ENCODE results near the gene ARMC6.

The ARMC6 gene

GRCh38 chr19:19034204-19034624 lies 811 bp downstream of the ARMC6 start:
- H3K9me3 ChIP-seq (ENCODE audit: control insufficient read depth in 2 of 2, low read length in 2 of 2): no peaks in the 10 kb centered on the region
- no peaks in the 10 kb centered on the region for H3K27me3 ChIP-seq (ENCODE audit: control insufficient read depth in 2 of 2, insufficient read depth in 2 of 2, low read length in 2 of 2)
- H3K27ac ChIP-seq (ENCODE audit: low read depth in 2 of 2, low read length in 2 of 2): peak overlapping the region; percentile 91
- peak overlapping the region; percentile 91 to 95 for H3K9ac ChIP-seq (ENCODE audit: low read depth in 1 of 2, low read length in 2 of 2)
- peaks cover 3 to 8% of the 10 kb centered on the region in 2 donors for H3K36me3 ChIP-seq (ENCODE audit: control insufficient read depth in 2 of 2, insufficient read depth in 2 of 2, low read length in 2 of 2)
- peak overlapping the region; percentile 89 to 99 for H3K4me3 ChIP-seq (ENCODE audit: low read length in 2 of 2)
- peaks cover 9 to 15% of the 10 kb centered on the region in 2 donors for H3K4me1 ChIP-seq (ENCODE audit: control insufficient read depth in 2 of 2, insufficient read depth in 2 of 2, low read length in 2 of 2)

- Histone ChIP-seq H3K9ac (ENCODE audit: low read depth in 1 of 2, low read length in 2 of 2) (no peak overlapping the region), H3K27ac (ENCODE audit: low read depth in 2 of 2, low read length in 2 of 2) (no peak overlapping the region), H3K27me3 (ENCODE audit: control insufficient read depth in 2 of 2, insufficient read depth in 2 of 2, low read length in 2 of 2) (no peaks in the 10 kb centered on the region)
These were observed 6.5 kb downstream of the ARMC6 start for GRCh38 chr19:19039901-19040300.

GRCh38 chr19:19040417-19040816 lies 7.0 kb downstream of the ARMC6 start:
- Histone ChIP-seq H3K4me1 (ENCODE audit: control insufficient read depth in 2 of 2, insufficient read depth in 2 of 2, low read length in 2 of 2) (no peaks in the 10 kb centered on the region), H3K27me3 (ENCODE audit: control insufficient read depth in 2 of 2, insufficient read depth in 2 of 2, low read length in 2 of 2) (no peaks in the 10 kb centered on the region), H3K9me3 (ENCODE audit: control insufficient read depth in 2 of 2, low read length in 2 of 2) (no peaks in the 10 kb centered on the region), H3K27ac (ENCODE audit: low read depth in 2 of 2, low read length in 2 of 2) (no peak overlapping the region), H3K4me3 (ENCODE audit: low read length in 2 of 2) (no peak overlapping the region), H3K36me3 (ENCODE audit: control insufficient read depth in 2 of 2, insufficient read depth in 2 of 2, low read length in 2 of 2) (peaks cover 15 to 23% of the 10 kb centered on the region in 2 donors), H3K9ac (ENCODE audit: low read depth in 1 of 2, low read length in 2 of 2) (no peak overlapping the region)

More at GRCh38 chr19:19039901-19040300, 6.5 kb downstream of the ARMC6 start:
- Histone ChIP-seq H3K4me1 (ENCODE audit: control insufficient read depth in 2 of 2, insufficient read depth in 2 of 2, low read length in 2 of 2) (no peaks in the 10 kb centered on the region), H3K9me3 (ENCODE audit: control insufficient read depth in 2 of 2, low read length in 2 of 2) (no peaks in the 10 kb centered on the region), H3K36me3 (ENCODE audit: control insufficient read depth in 2 of 2, insufficient read depth in 2 of 2, low read length in 2 of 2) (peaks cover 15 to 23% of the 10 kb centered on the region in 2 donors), H3K4me3 (ENCODE audit: low read length in 2 of 2) (no peak overlapping the region)

- Histone ChIP-seq H3K27ac (ENCODE audit: low read depth in 2 of 2, low read length in 2 of 2) (no peak overlapping the region), H3K9me3 (ENCODE audit: control insufficient read depth in 2 of 2, low read length in 2 of 2) (no peaks in the 10 kb centered on the region), H3K36me3 (ENCODE audit: control insufficient read depth in 2 of 2, insufficient read depth in 2 of 2, low read length in 2 of 2) (peaks cover 15 to 22% of the 10 kb centered on the region in 2 donors), H3K27me3 (ENCODE audit: control insufficient read depth in 2 of 2, insufficient read depth in 2 of 2, low read length in 2 of 2) (no peaks in the 10 kb centered on the region), H3K4me3 (ENCODE audit: low read length in 2 of 2) (no peak overlapping the region), H3K9ac (ENCODE audit: low read depth in 1 of 2, low read length in 2 of 2) (no peak overlapping the region), H3K4me1 (ENCODE audit: control insufficient read depth in 2 of 2, insufficient read depth in 2 of 2, low read length in 2 of 2) (no peaks in the 10 kb centered on the region)
These were observed 9.4 kb downstream of the ARMC6 start for GRCh38 chr19:19042732-19043280.

- Histone ChIP-seq H3K9me3 (ENCODE audit: control insufficient read depth in 2 of 2, low read length in 2 of 2) (no peaks in the 10 kb centered on the region), H3K9ac (ENCODE audit: low read depth in 1 of 2, low read length in 2 of 2) (no peak overlapping the region), H3K4me3 (ENCODE audit: low read length in 2 of 2) (no peak overlapping the region), H3K27ac (ENCODE audit: low read depth in 2 of 2, low read length in 2 of 2) (no peak overlapping the region), H3K27me3 (ENCODE audit: control insufficient read depth in 2 of 2, insufficient read depth in 2 of 2, low read length in 2 of 2) (no peaks in the 10 kb centered on the region), H3K36me3 (ENCODE audit: control insufficient read depth in 2 of 2, insufficient read depth in 2 of 2, low read length in 2 of 2) (peaks cover 15 to 21% of the 10 kb centered on the region in 2 donors), H3K4me1 (ENCODE audit: control insufficient read depth in 2 of 2, insufficient read depth in 2 of 2, low read length in 2 of 2) (no peaks in the 10 kb centered on the region)
These were observed 10.1 kb downstream of the ARMC6 start for GRCh38 chr19:19043481-19043880.

GRCh38 chr19:19043881-19044280 lies 10.5 kb downstream of the ARMC6 start:
- peaks cover 15 to 21% of the 10 kb centered on the region in 2 donors for H3K36me3 ChIP-seq (ENCODE audit: control insufficient read depth in 2 of 2, insufficient read depth in 2 of 2, low read length in 2 of 2)

GRCh38 chr19:19049406-19049805 lies 16.0 kb downstream of the ARMC6 start:
- H3K36me3 ChIP-seq (ENCODE audit: control insufficient read depth in 2 of 2, insufficient read depth in 2 of 2, low read length in 2 of 2): peaks cover 14 to 32% of the 10 kb centered on the region in 2 donors
- H3K27ac ChIP-seq (ENCODE audit: low read depth in 2 of 2, low read length in 2 of 2): no peak overlapping the region
- no peaks in the 10 kb centered on the region for H3K27me3 ChIP-seq (ENCODE audit: control insufficient read depth in 2 of 2, insufficient read depth in 2 of 2, low read length in 2 of 2)
- H3K9me3 ChIP-seq (ENCODE audit: control insufficient read depth in 2 of 2, low read length in 2 of 2): no peaks in the 10 kb centered on the region
- no peak overlapping the region for H3K9ac ChIP-seq (ENCODE audit: low read depth in 1 of 2, low read length in 2 of 2)
- no peak overlapping the region for H3K4me3 ChIP-seq (ENCODE audit: low read length in 2 of 2)
- H3K4me1 ChIP-seq (ENCODE audit: control insufficient read depth in 2 of 2, insufficient read depth in 2 of 2, low read length in 2 of 2): no peaks in the 10 kb centered on the region

More at GRCh38 chr19:19043881-19044280, 10.5 kb downstream of the ARMC6 start:
- H3K9me3 ChIP-seq (ENCODE audit: control insufficient read depth in 2 of 2, low read length in 2 of 2): no peaks in the 10 kb centered on the region
- no peaks in the 10 kb centered on the region for H3K27me3 ChIP-seq (ENCODE audit: control insufficient read depth in 2 of 2, insufficient read depth in 2 of 2, low read length in 2 of 2)
- no peak overlapping the region for H3K27ac ChIP-seq (ENCODE audit: low read depth in 2 of 2, low read length in 2 of 2)
- H3K9ac ChIP-seq (ENCODE audit: low read depth in 1 of 2, low read length in 2 of 2): no peak overlapping the region
- no peaks in the 10 kb centered on the region for H3K4me1 ChIP-seq (ENCODE audit: control insufficient read depth in 2 of 2, insufficient read depth in 2 of 2, low read length in 2 of 2)
- no peak overlapping the region for H3K4me3 ChIP-seq (ENCODE audit: low read length in 2 of 2)

GRCh38 chr19:19050104-19050503 lies 16.7 kb downstream of the ARMC6 start:
- no peak overlapping the region for H3K4me3 ChIP-seq (ENCODE audit: low read length in 2 of 2)
- no peaks in the 10 kb centered on the region for H3K9me3 ChIP-seq (ENCODE audit: control insufficient read depth in 2 of 2, low read length in 2 of 2)
- no peaks in the 10 kb centered on the region for H3K4me1 ChIP-seq (ENCODE audit: control insufficient read depth in 2 of 2, insufficient read depth in 2 of 2, low read length in 2 of 2)
- H3K27me3 ChIP-seq (ENCODE audit: control insufficient read depth in 2 of 2, insufficient read depth in 2 of 2, low read length in 2 of 2): no peaks in the 10 kb centered on the region
- H3K36me3 ChIP-seq (ENCODE audit: control insufficient read depth in 2 of 2, insufficient read depth in 2 of 2, low read length in 2 of 2): peaks cover 12 to 35% of the 10 kb centered on the region in 2 donors
- H3K27ac ChIP-seq (ENCODE audit: low read depth in 2 of 2, low read length in 2 of 2): no peak overlapping the region
- H3K9ac ChIP-seq (ENCODE audit: low read depth in 1 of 2, low read length in 2 of 2): no peak overlapping the region

GRCh38 chr19:19050731-19051130 lies 17.3 kb downstream of the ARMC6 start:
- Histone ChIP-seq H3K9me3 (ENCODE audit: control insufficient read depth in 2 of 2, low read length in 2 of 2) (no peaks in the 10 kb centered on the region), H3K27ac (ENCODE audit: low read depth in 2 of 2, low read length in 2 of 2) (no peak overlapping the region), H3K36me3 (ENCODE audit: control insufficient read depth in 2 of 2, insufficient read depth in 2 of 2, low read length in 2 of 2) (peaks cover 12 to 38% of the 10 kb centered on the region in 2 donors), H3K4me1 (ENCODE audit: control insufficient read depth in 2 of 2, insufficient read depth in 2 of 2, low read length in 2 of 2) (no peaks in the 10 kb centered on the region), H3K9ac (ENCODE audit: low read depth in 1 of 2, low read length in 2 of 2) (no peak overlapping the region), H3K4me3 (ENCODE audit: low read length in 2 of 2) (no peak overlapping the region), H3K27me3 (ENCODE audit: control insufficient read depth in 2 of 2, insufficient read depth in 2 of 2, low read length in 2 of 2) (no peaks in the 10 kb centered on the region)

GRCh38 chr19:19051478-19052213 lies 18.2 kb downstream of the ARMC6 start:
- Histone ChIP-seq H3K4me3 (ENCODE audit: low read length in 2 of 2) (no peak overlapping the region), H3K27me3 (ENCODE audit: control insufficient read depth in 2 of 2, insufficient read depth in 2 of 2, low read length in 2 of 2) (no peaks in the 10 kb centered on the region), H3K9ac (ENCODE audit: low read depth in 1 of 2, low read length in 2 of 2) (no peak overlapping the region), H3K27ac (ENCODE audit: low read depth in 2 of 2, low read length in 2 of 2) (no peak overlapping the region), H3K36me3 (ENCODE audit: control insufficient read depth in 2 of 2, insufficient read depth in 2 of 2, low read length in 2 of 2) (peaks cover 12 to 41% of the 10 kb centered on the region in 2 donors), H3K9me3 (ENCODE audit: control insufficient read depth in 2 of 2, low read length in 2 of 2) (no peaks in the 10 kb centered on the region), H3K4me1 (ENCODE audit: control insufficient read depth in 2 of 2, insufficient read depth in 2 of 2, low read length in 2 of 2) (no peaks in the 10 kb centered on the region)

Data from mucosa of rectum (tissue), 2 donors.